Mesothelial cell of epicardium (in vitro differentiated cells): ENCODE data around the gene PCNX2. TPM values are rescaled to one million over a fixed set of nuclear protein-coding genes. Genes with fewer than 3 reads are reported as not detected.
"Not testable (repeated sequence)": the region's sequence is repeated elsewhere in the genome, so short reads cannot be mapped to it uniquely, and the experiment has no call there.

Experiments
- DNase-seq, 2 experiments: peaks; one replicate each; pipeline ENCODE4 v3.0.0; 2021; ENCODE audit warnings: low spot score in 2 of 2; ENCODE audit not compliant: unreplicated experiment in 2 of 2
- H3K27ac Mint-ChIP-seq: 2 replicates; pipeline ENCODE4 v1.8.0; 2021; ENCODE audit warnings: mixed read lengths
- H3K27me3 Mint-ChIP-seq: 2 replicates; pipeline ENCODE4 v1.8.0; 2021; ENCODE audit warnings: low read depth, mixed read lengths
- H3K36me3 Mint-ChIP-seq: 2 replicates; pipeline ENCODE4 v1.8.0; 2021; ENCODE audit warnings: mixed read lengths
- H3K4me1 Mint-ChIP-seq: 2 replicates; pipeline ENCODE4 v1.8.0; 2021; ENCODE audit warnings: mixed read lengths
- H3K4me3 Mint-ChIP-seq: 2 replicates; pipeline ENCODE4 v1.8.0; 2021; ENCODE audit warnings: mild to moderate bottlenecking, moderate library complexity, mixed read lengths
- H3K9me3 Mint-ChIP-seq: 2 replicates; pipeline ENCODE4 v1.8.0; 2021; ENCODE audit warnings: mixed read lengths
- total RNA-seq: library from RNA; stranded (reverse); gene quantifications from 3 replicates; pipeline ENCODE4 v1.2.1, GENCODE V29; 2021
- TF ChIP-seq, protein P1 (sequence below): fragments of 200-600 bp; sonication (generic); IDR thresholded peaks from one replicate; pipeline ENCODE4 v1.5.0; 2021; ENCODE audit warnings: antibody characterized with exemption; ENCODE audit not compliant: unreplicated experiment

Gene PCNX2
- total RNA-seq, 1 donor from 2014 or later: 28.4 TPM

DNA sequence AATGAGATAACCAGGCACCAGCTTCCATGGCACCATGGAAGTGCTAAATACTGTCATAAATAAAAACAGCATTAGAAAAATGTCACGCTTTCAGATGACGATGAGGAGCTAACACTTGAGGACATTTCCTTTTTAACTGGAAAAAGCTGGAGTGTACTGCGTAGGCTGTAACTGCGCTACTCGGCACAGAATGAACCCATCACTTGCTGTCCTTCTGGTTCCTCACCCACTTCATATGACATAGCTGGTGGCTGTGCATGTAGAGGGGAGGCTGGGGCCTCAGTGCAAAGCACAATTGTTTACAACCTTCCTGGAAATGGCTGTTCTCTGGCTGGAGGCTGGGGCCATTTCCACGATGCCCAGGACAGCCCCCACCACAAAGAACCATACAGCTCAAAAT lies 289.4 kb downstream of the PCNX2 start:
- Mint-ChIP-seq H3K4me3 (no peak overlapping the region), H3K4me1 (no peaks in the 10 kb centered on the region), H3K27me3 (no peaks in the 10 kb centered on the region), H3K27ac (no peak overlapping the region), H3K9me3 (peaks cover 12% of the 10 kb centered on the region), H3K36me3 (peaks cover 7% of the 10 kb centered on the region)
- TF ChIP-seq, protein P1, sequence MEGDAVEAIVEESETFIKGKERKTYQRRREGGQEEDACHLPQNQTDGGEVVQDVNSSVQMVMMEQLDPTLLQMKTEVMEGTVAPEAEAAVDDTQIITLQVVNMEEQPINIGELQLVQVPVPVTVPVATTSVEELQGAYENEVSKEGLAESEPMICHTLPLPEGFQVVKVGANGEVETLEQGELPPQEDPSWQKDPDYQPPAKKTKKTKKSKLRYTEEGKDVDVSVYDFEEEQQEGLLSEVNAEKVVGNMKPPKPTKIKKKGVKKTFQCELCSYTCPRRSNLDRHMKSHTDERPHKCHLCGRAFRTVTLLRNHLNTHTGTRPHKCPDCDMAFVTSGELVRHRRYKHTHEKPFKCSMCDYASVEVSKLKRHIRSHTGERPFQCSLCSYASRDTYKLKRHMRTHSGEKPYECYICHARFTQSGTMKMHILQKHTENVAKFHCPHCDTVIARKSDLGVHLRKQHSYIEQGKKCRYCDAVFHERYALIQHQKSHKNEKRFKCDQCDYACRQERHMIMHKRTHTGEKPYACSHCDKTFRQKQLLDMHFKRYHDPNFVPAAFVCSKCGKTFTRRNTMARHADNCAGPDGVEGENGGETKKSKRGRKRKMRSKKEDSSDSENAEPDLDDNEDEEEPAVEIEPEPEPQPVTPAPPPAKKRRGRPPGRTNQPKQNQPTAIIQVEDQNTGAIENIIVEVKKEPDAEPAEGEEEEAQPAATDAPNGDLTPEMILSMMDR: no peak
- no peak for DNase-seq

DNA sequence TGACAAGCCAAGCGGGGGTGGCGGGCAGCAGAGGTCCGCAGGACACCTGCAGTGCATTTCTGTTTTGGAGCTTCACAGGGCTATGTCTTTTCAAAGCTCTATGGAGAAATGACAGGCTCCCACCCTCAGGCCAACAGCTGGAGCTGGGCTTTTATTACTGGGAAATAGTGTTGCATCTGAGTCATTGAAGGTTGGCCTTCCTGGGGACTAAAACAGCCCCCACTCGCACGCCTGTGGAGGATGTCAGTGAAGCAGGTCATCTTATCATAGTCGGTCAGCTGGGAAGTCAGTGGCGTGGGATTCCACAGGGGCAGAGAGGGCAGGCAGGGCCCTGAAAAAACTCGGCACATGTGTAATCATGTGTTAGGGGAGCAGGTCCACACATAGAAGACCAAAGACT lies 289.8 kb downstream of the PCNX2 start:
- Mint-ChIP-seq H3K36me3 (peaks cover 7% of the 10 kb centered on the region), H3K27ac (no peak overlapping the region), H3K27me3 (no peaks in the 10 kb centered on the region), H3K4me3 (no peak overlapping the region), H3K9me3 (peaks cover 12% of the 10 kb centered on the region), H3K4me1 (no peaks in the 10 kb centered on the region)
- DNase-seq: no peak
- TF ChIP-seq, protein P1: no peak

DNA sequence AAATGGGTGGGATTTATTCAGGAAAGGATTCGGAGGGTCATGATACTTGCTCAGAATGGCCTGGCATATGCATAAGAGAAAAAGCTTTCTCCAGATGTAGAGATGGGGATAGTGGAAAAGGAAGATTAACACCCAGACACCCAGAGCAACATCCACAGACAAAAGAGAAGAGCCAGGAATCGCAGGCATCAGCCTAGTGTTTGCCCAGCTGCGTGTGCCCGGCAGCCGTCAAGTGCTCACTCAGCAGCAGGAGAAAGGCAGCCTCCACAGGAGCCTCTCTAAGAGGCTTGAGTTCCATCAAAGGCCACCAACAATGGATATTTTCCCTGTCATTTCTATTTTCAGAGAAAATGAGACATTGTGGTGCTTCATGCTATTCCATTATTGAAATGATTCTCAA lies 290.4 kb downstream of the PCNX2 start:
- Mint-ChIP-seq H3K9me3 (peaks cover 12% of the 10 kb centered on the region), H3K27me3 (no peaks in the 10 kb centered on the region), H3K4me3 (no peak overlapping the region), H3K4me1 (no peaks in the 10 kb centered on the region), H3K27ac (no peak overlapping the region), H3K36me3 (peaks cover 10% of the 10 kb centered on the region)
- no peak for DNase-seq
- TF ChIP-seq, protein P1: no peak

DNA sequence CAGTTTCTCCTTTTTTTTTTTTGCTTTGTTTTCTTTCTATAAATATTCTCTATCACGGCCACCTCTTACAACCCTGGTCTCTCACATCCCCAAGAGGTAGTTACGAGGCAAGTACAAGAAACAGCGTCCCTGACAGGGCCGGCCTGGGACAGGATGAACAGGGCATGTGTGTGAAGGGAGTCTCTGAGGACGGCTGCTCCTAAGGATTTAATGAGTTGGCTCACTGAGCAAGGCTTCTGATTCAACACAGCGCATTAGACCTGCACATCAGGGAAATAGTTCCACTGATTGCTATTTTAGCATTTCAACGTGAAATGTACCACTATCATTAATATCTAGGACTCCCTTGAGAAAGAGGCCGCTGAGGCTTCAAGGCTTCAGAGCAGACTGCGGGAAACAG lies 291.1 kb downstream of the PCNX2 start:
- no peak overlapping the region for H3K4me3 Mint-ChIP-seq
- no peak for DNase-seq
- TF ChIP-seq, protein P1: no peak
- H3K27me3 Mint-ChIP-seq: no peaks in the 10 kb centered on the region
- H3K27ac Mint-ChIP-seq: no peak overlapping the region
- H3K36me3 Mint-ChIP-seq: peaks cover 17% of the 10 kb centered on the region
- no peaks in the 10 kb centered on the region for H3K4me1 Mint-ChIP-seq
- H3K9me3 Mint-ChIP-seq: peaks cover 12% of the 10 kb centered on the region

DNA sequence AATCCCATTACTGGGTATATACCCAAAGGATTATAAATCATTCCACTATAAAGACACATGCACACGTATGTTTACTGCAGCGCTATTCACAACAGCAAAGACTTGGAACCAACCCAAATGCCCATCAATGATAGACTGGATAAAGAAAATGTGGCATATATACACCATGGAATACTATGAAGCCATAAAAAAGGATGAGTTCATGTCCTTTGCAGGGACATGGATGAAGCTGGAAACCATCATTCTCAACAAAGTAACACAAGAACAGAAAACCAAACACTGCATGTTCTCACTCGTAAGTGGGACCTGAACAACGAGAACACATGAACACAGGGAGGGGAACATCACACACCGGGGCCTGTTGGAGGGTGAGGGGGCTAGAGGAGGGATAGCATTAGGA lies 291.9 kb downstream of the PCNX2 start:
- not testable (repeated sequence) for DNase-seq, H3K27ac Mint-ChIP-seq, H3K27me3 Mint-ChIP-seq, H3K4me1 Mint-ChIP-seq, H3K4me3 Mint-ChIP-seq
- Mint-ChIP-seq H3K36me3 (peaks cover 17% of the 10 kb centered on the region), H3K9me3 (peaks cover 12% of the 10 kb centered on the region)

DNA sequence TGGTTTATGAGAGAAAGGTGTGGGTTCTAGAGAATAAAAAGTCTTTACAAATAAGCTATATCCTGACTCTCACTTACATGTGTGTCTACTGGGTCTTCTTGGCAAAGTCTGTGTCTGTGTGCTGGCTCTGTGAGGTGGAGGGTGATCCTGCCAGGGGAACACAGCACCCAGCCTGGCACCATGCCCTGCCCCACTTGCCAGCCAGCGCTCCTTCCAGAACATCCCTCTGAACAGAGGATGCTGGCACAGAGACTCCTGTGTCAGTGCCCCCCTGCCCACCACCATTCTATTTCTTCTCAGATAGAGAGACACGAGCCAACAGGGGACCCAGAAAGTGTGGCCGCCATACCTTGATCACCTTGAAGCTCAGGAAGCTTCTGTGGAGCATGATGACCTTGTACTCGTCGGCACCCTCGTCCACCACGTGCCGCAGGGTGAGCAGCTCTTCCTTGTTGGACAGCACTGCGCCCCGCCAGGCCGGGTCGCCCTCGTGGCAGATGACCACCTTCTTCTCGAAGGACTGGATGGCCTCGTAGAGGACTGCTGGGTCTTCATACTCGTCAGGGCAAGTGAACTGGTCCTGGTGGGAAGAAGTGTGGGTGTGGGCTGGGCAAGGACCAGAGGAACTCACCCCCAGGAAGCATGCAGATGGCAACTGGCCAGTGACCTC lies 295.4 kb downstream of the PCNX2 start:
- H3K4me3 Mint-ChIP-seq: no peak overlapping the region
- TF ChIP-seq, protein P1: no peak
- no peak for DNase-seq
- H3K36me3 Mint-ChIP-seq: peaks cover 36% of the 10 kb centered on the region
- H3K9me3 Mint-ChIP-seq: peaks cover 12% of the 10 kb centered on the region
- H3K27me3 Mint-ChIP-seq: no peaks in the 10 kb centered on the region
- H3K27ac Mint-ChIP-seq: no peak overlapping the region
- H3K4me1 Mint-ChIP-seq: no peaks in the 10 kb centered on the region
